H1 (cell line): ENCODE data around the gene NSUN4. TPM values are rescaled to one million over a fixed set of nuclear protein-coding genes. Genes with fewer than 3 reads are reported as not detected.

Experiments used
- CTCF ChIA-PET: fragments of 300-600 bp; sonication (Branson Sonifier 250); formaldehyde crosslinking; loops from one replicate; lab custom pipeline; 2021; ENCODE audit not compliant: partially characterized antibody; lab: Charles Lee
- POLR2A ChIA-PET: fragments of 300-600 bp; sonication (Branson Sonifier 250); formaldehyde crosslinking; loops from one replicate; lab custom pipeline; 2021; ENCODE audit warnings: inconsistent platforms; ENCODE audit not compliant: partially characterized antibody; lab: Charles Lee
- DNase-seq, 2 experiments: peaks; one replicate each; pipeline versions ENCODE4 v3.0.0 to v3.0.0-alpha.2; 2010 to 2022; ENCODE audit warnings: low spot score in 2 of 2, low read depth in 1 of 2, mixed read lengths in 1 of 2
- FAIRE-seq: peaks from 2 replicates; lab custom pipeline; 2011; peaks lifted over from hg19 to GRCh38; lab: Jason Lieb, UNC
- H2AFZ ChIP-seq: 2 replicates; pipeline ENCODE4 v1.8.1; 2012; ENCODE audit warnings: low read length, inconsistent platforms
- H2AK5ac ChIP-seq: 2 replicates; pipeline ENCODE4 v1.6.1; 2013; ENCODE audit warnings: low read depth, low read length
- H2BK120ac ChIP-seq: replicated peaks from 2 replicates; pipeline ENCODE3; 2013; ENCODE audit warnings: low read depth, low read length, inconsistent platforms
- H2BK12ac ChIP-seq: 2 replicates; pipeline ENCODE4 v1.6.1; 2013; ENCODE audit warnings: low read depth, low read length
- H2BK15ac ChIP-seq: 2 replicates; pipeline ENCODE4 v1.6.1; 2013; ENCODE audit warnings: low read length
- H2BK20ac ChIP-seq: 2 replicates; pipeline ENCODE4 v1.6.1; 2013; ENCODE audit warnings: low read length
- H2BK5ac ChIP-seq: 2 replicates; pipeline ENCODE4 v1.6.1; 2013; ENCODE audit warnings: low read depth, low read length
- H3K14ac ChIP-seq: 2 replicates; pipeline ENCODE4 v1.6.1; 2013; ENCODE audit warnings: inconsistent platforms; ENCODE audit not compliant: insufficient read length
- H3K18ac ChIP-seq: 2 replicates; pipeline ENCODE4 v1.6.1; 2013; ENCODE audit warnings: low read length; ENCODE audit errors: extremely low read depth
- H3K23ac ChIP-seq: 2 replicates; pipeline ENCODE4 v1.6.1; 2013; ENCODE audit warnings: inconsistent platforms; ENCODE audit not compliant: insufficient read length
- H3K23me2 ChIP-seq: 2 replicates; pipeline ENCODE4 v1.6.1; 2013; ENCODE audit warnings: low read depth, low read length
- H3K27ac ChIP-seq: 2 replicates; pipeline ENCODE4 v1.6.1; 2011; ENCODE audit warnings: low read depth, low read length, inconsistent platforms
- H3K27me3 ChIP-seq, 4 experiments: replicated peaks in 1 of 4; 1 replicate in 1 of 4; 2 replicates in 3 of 4; pipeline versions ENCODE4 v1.6.1 to v1.8.1; 2011 to 2013; ENCODE audit warnings: low read length in 3 of 4, mild to moderate bottlenecking in 3 of 4, inconsistent platforms in 2 of 4, mixed read lengths in 2 of 4, moderate library complexity in 1 of 4; ENCODE audit not compliant: control insufficient read depth in 3 of 4, insufficient read depth in 3 of 4; ENCODE audit errors: extremely low read depth in 1 of 4
- H3K36me3 ChIP-seq, 4 experiments: 2 replicates each; pipeline versions ENCODE4 v1.6.1 to v1.8.1; 2011 to 2013; ENCODE audit warnings: mild to moderate bottlenecking in 4 of 4, low read length in 3 of 4, moderate library complexity in 2 of 4, control low read depth in 1 of 4, inconsistent platforms in 1 of 4; ENCODE audit not compliant: insufficient read depth in 4 of 4, control insufficient read depth in 2 of 4
- H3K4ac ChIP-seq: replicated peaks from 2 replicates; pipeline ENCODE3; 2013; ENCODE audit warnings: low read length, low read depth, mixed read lengths, inconsistent platforms; ENCODE audit not compliant: insufficient read length
- H3K4me1 ChIP-seq, 4 experiments: replicated peaks in 1 of 4; 1 replicate in 1 of 4; 2 replicates in 3 of 4; pipeline versions ENCODE4 v1.6.1 to v1.8.1; 2011 to 2013; ENCODE audit warnings: low read length in 3 of 4, inconsistent platforms in 2 of 4, mixed read lengths in 1 of 4; ENCODE audit not compliant: insufficient read depth in 4 of 4, control insufficient read depth in 3 of 4
- H3K4me2 ChIP-seq, 2 experiments: 2 replicates each; pipeline versions ENCODE4 v1.6.1 to v1.8.1; 2011 to 2013; ENCODE audit warnings: low read depth in 2 of 2, low read length in 2 of 2, control low read depth in 1 of 2, inconsistent platforms in 1 of 2, mild to moderate bottlenecking in 1 of 2; ENCODE audit not compliant: insufficient read depth in 1 of 2
- H3K4me3 ChIP-seq, 4 experiments: fragments of 200-600, 300-600 bp in 1 of 4; sonication (generic), shearing (Covaris generic), sonication (Bioruptor Twin) in 1 of 4; 2 replicates each; pipeline versions ENCODE4 v1.5.1 to v1.8.1; 2011 to 2016; ENCODE audit warnings: low read length in 4 of 4, low read depth in 3 of 4, control low read depth in 2 of 4, inconsistent platforms in 2 of 4, mild to moderate bottlenecking in 2 of 4, mixed read lengths in 1 of 4, moderate library complexity in 1 of 4; ENCODE audit not compliant: insufficient read depth in 2 of 4; ENCODE audit errors: extremely low read depth in 1 of 4
- H3K56ac ChIP-seq: replicated peaks from 2 replicates; pipeline ENCODE3; 2013; ENCODE audit warnings: low read depth, mild to moderate bottlenecking, mixed read lengths, low read length, inconsistent platforms; ENCODE audit not compliant: insufficient read length
- H3K79me1 ChIP-seq: 2 replicates; pipeline ENCODE4 v1.6.1; 2013; ENCODE audit warnings: low read depth, low read length, control low read depth
- H3K79me2 ChIP-seq, 2 experiments: 2 replicates each; pipeline versions ENCODE4 v1.6.1 to v1.8.1; 2012 to 2013; ENCODE audit warnings: low read length in 2 of 2, mild to moderate bottlenecking in 2 of 2, inconsistent platforms in 1 of 2; ENCODE audit not compliant: insufficient read depth in 2 of 2, control insufficient read depth in 1 of 2
- H3K9ac ChIP-seq, 4 experiments: replicated peaks in 1 of 4; 1 replicate in 1 of 4; 2 replicates in 3 of 4; pipeline versions ENCODE4 v1.6.1 to v1.8.1; 2011 to 2013; ENCODE audit warnings: low read depth in 3 of 4, low read length in 3 of 4, control low read depth in 2 of 4, mild to moderate bottlenecking in 2 of 4, moderate library complexity in 2 of 4, inconsistent platforms in 1 of 4; ENCODE audit errors: extremely low read depth in 1 of 4
- H3K9me3 ChIP-seq, 2 experiments: 2 replicates each; pipeline versions ENCODE4 v1.6.1 to v1.8.1; 2012 to 2013; ENCODE audit warnings: mild to moderate bottlenecking in 2 of 2, moderate library complexity in 2 of 2, control low read depth in 1 of 2, inconsistent platforms in 1 of 2, low read depth in 1 of 2, low read length in 1 of 2, mixed read lengths in 1 of 2; ENCODE audit not compliant: insufficient read depth in 2 of 2
- H4K20me1 ChIP-seq, 2 experiments: replicated peaks in 1 of 2; 2 replicates each; pipeline versions ENCODE3 to v1.8.1; 2011 to 2013; ENCODE audit warnings: inconsistent platforms in 2 of 2, low read length in 2 of 2, mild to moderate bottlenecking in 1 of 2; ENCODE audit not compliant: insufficient read depth in 2 of 2, control insufficient read depth in 1 of 2
- H4K5ac ChIP-seq: 2 replicates; pipeline ENCODE4 v1.6.1; 2013; ENCODE audit warnings: low read length, low read depth, mixed read lengths, inconsistent platforms; ENCODE audit not compliant: insufficient read length
- H4K8ac ChIP-seq: 2 replicates; pipeline ENCODE4 v1.8.0; 2013; ENCODE audit warnings: mild to moderate bottlenecking, moderate library complexity, low read length, inconsistent platforms; ENCODE audit not compliant: insufficient read depth; ENCODE audit errors: extremely low read depth
- H4K91ac ChIP-seq: replicated peaks from 2 replicates; pipeline ENCODE3; 2013; ENCODE audit warnings: low read length, mixed read lengths, inconsistent platforms; ENCODE audit not compliant: insufficient read length
- CBX5 ChIP-seq: fragments of 300-800, 300-1000 bp; sonication (generic); IDR thresholded peaks from 2 replicates; pipeline ENCODE4 v1.7.1; 2016; ENCODE audit warnings: antibody characterized with exemption, low read length, low read depth
- CEBPB ChIP-seq: IDR thresholded peaks from 2 replicates; pipeline ENCODE4 v1.6.1; 2012; ENCODE audit warnings: low read depth, low read length
- CHD2 ChIP-seq: IDR thresholded peaks from 2 replicates; pipeline ENCODE4 v1.6.1; 2012; ENCODE audit warnings: low read length, improper control_type of control experiment
- CREB1 ChIP-seq: IDR thresholded peaks from 2 replicates; pipeline ENCODE4 v1.6.1; 2012; ENCODE audit warnings: inconsistent platforms
- EGR1 ChIP-seq: IDR thresholded peaks from 2 replicates; pipeline ENCODE4 v1.6.1; 2011; ENCODE audit warnings: low read depth, low read length, borderline replicate concordance
- FOSL1 ChIP-seq: IDR thresholded peaks from 2 replicates; pipeline ENCODE4 v1.6.1; 2011; ENCODE audit warnings: mild to moderate bottlenecking, low read depth, low read length, moderate library complexity; ENCODE audit not compliant: insufficient read depth
- JUND ChIP-seq: IDR thresholded peaks from 2 replicates; pipeline ENCODE4 v1.6.1; 2011; ENCODE audit warnings: mild to moderate bottlenecking, improper control_type of control experiment, low read length
- KDM1A ChIP-seq: fragments of 200-600, 300-600 bp; sonication (generic); IDR thresholded peaks from 2 replicates; pipeline ENCODE4 v1.7.1; 2016; ENCODE audit warnings: mild to moderate bottlenecking, low read length, borderline replicate concordance
- KDM4A ChIP-seq: IDR thresholded peaks from one replicate; pipeline ENCODE4 v1.7.1; 2012; ENCODE audit warnings: low read depth, mild to moderate bottlenecking, moderate library complexity, low read length, inconsistent platforms; ENCODE audit not compliant: severe bottlenecking
- KDM5A ChIP-seq: fragments of 200-600 bp; IDR thresholded peaks from 2 replicates; pipeline ENCODE4 v1.7.1; 2012; ENCODE audit warnings: mild to moderate bottlenecking, low read length, inconsistent platforms, mixed read lengths
- MAFK ChIP-seq: IDR thresholded peaks from 2 replicates; pipeline ENCODE4 v1.6.1; 2012; ENCODE audit warnings: low read depth, mild to moderate bottlenecking, improper control_type of control experiment, low read length
- RBBP5 ChIP-seq: IDR thresholded peaks from 2 replicates; pipeline ENCODE4 v1.7.1; 2012; ENCODE audit warnings: low read depth, mild to moderate bottlenecking, inconsistent platforms, low read length, moderate library complexity, borderline replicate concordance
- RNF2 ChIP-seq: fragments of 200-900, 300-1000 bp; sonication (generic); IDR thresholded peaks from 2 replicates; pipeline ENCODE4 v1.7.1; 2016; ENCODE audit warnings: borderline replicate concordance, low read depth, mild to moderate bottlenecking, antibody characterized with exemption, low read length; ENCODE audit not compliant: poor library complexity, severe bottlenecking; ENCODE audit errors: missing control alignments
- SIRT6 ChIP-seq: IDR thresholded peaks from one replicate; pipeline ENCODE4 v1.7.1; 2012; ENCODE audit warnings: low read length, inconsistent platforms
- TAF1 ChIP-seq: IDR thresholded peaks from 2 replicates; pipeline ENCODE4 v1.6.1; 2011; ENCODE audit warnings: mild to moderate bottlenecking, low read depth, low read length
- TAF7 ChIP-seq: optimal IDR thresholded peaks from 2 replicates; pipeline ENCODE3; 2011; ENCODE audit warnings: low read depth, mild to moderate bottlenecking, inconsistent platforms, low read length, moderate library complexity, borderline replicate concordance
- WGBS, 2 experiments: shearing (Covaris generic) in 1 of 2; methylation state at CpG; one replicate each; pipeline versions ENCODE4 v1.1.6 to v1.1.7; 2013 to 2015; ENCODE audit warnings: low lambda C conversion rate in 2 of 2, mixed read lengths in 2 of 2, inconsistent platforms in 1 of 2, low coverage in 1 of 2, missing lambda C conversion rate in 1 of 2; ENCODE audit not compliant: insufficient replicate concordance in 2 of 2, insufficient coverage in 1 of 2, insufficient read length in 1 of 2; ENCODE audit errors: extremely low coverage in 1 of 2, missing lambda C conversion rate in 1 of 2; 5-methylcytosine and 5-hydroxymethylcytosine counted together
- polyA plus RNA-seq, 7 experiments: library from polyadenylated mRNA; depleted of rRNA in 3 of 7; stranded (reverse) in 5 of 7; unstranded in 2 of 7; fragments of >200 nt in 5 of 7; fragments of 200-250 nt in 2 of 7; gene quantifications; 1 replicate in 5 of 7; 2 replicates in 1 of 7; 4 replicates in 1 of 7; pipeline versions ENCODE4 v1.2.1 to v1.2.3, GENCODE V29; 2011 to 2013; ENCODE audit warnings: missing spikeins in 2 of 7, mixed read lengths in 2 of 7
- total RNA-seq: library from RNA; stranded (reverse); fragmentation: NEBNext Ultra II Directional; extraction: Animal tissue kit (Norgen Biotek cat#: 25700); gene quantifications from 2 replicates; pipeline ENCODE4 v1.2.1, GENCODE V29; 2021

NSUN4 gene
- total and polyA plus RNA-seq, 2 of the 8 experiments (the other 6 are each of a cell fraction or from before 2014, with no cell fraction given) = 9.7 to 15.7 TPM

- H3K79me1 ChIP-seq = no peaks in the 10 kb centered on the region
- no peak overlapping the region for H3K18ac ChIP-seq
- TF ChIP-seq CREB1 (no peak), RNF2 (no peak), CEBPB (no peak), CBX5 (no peak), TAF7 (no peak), EGR1 (no peak), KDM5A (no peak), TAF1 (no peak), CHD2 (no peak), MAFK (no peak), JUND (no peak), KDM4A (no peak), RBBP5 (no peak), SIRT6 (no peak), FOSL1 (no peak), KDM1A (no peak)
These were observed 68.4 kb downstream of the NSUN4 start for GRCh38 chr1:46409063-46409372.

More at GRCh38 chr1:46409063-46409372, 68.4 kb downstream of the NSUN4 start:
- Histone ChIP-seq H2BK20ac (no peak overlapping the region), H3K23me2 (no peaks in the 10 kb centered on the region; the same call in 1 of the 2 replicates), H3K27ac (no peak overlapping the region), H3K14ac (no peak overlapping the region), H3K79me2 (no peaks in the 10 kb centered on the region), H2BK15ac (no peak overlapping the region), H4K5ac (no peak overlapping the region), H2BK120ac (no peak overlapping the region), H3K4me3 (no peak overlapping the region), H3K56ac (no peak overlapping the region), H2BK12ac (no peak overlapping the region), H3K9ac (no peak overlapping the region), H3K23ac (no peak overlapping the region), H2BK5ac (no peak overlapping the region), H2AK5ac (no peak overlapping the region), H3K36me3 (peaks cover 3 to 27% (median 8%) of the 10 kb centered on the region in 4 experiments; a peak in 6 of 8 replicates), H3K4me2 (no peak overlapping the region), H3K4me1 (peaks cover 0 to 16% (median 12%) of the 10 kb centered on the region in 4 experiments; a peak in 6 of 7 replicates), H4K8ac (no peak overlapping the region), H3K9me3 (no peaks in the 10 kb centered on the region), H3K4ac (no peak overlapping the region), H4K20me1 (peaks cover 0 to 2% of the 10 kb centered on the region in 2 experiments), H4K91ac (no peak overlapping the region), H3K27me3 (no peaks in the 10 kb centered on the region), H2AFZ (no peak overlapping the region)
- DNase-seq = no peak
- whole genome bisulfite sequencing, 2 experiments = 81% methylated on average over 1 of the region's 1 CpG; no CpG with 5 or more reads in 1 of the 2 experiments
- FAIRE-seq = no peak
- CTCF ChIA-PET = interaction anchor here (0.5 to 25.3 kb wide), 10 partner anchors 9 to 170 kb away, joined by 3 to 513 read pairs (median 6); no protein-coding TSS in a partner anchor
- POLR2A ChIA-PET = interaction anchor here (1.7 to 4.0 kb wide), 2 partner anchors 10 to 15 kb away, joined by 3 to 19 read pairs; no protein-coding TSS in a partner anchor
